Fibroblast of lung (primary cell): ENCODE data around the gene NAA80.

ENCODE experiments used
- EZH2 ChIP-seq: IDR thresholded peaks from 2 replicates; pipeline ENCODE4 v1.5.1; 2012; ENCODE audit warnings: low read length, control low read depth, mild to moderate bottlenecking; ENCODE audit errors: missing control alignments
- TF ChIP-seq, protein P1 (sequence below), 2 donors: IDR thresholded peaks in 1 of 2; conservative IDR thresholded peaks in 1 of 2; 1 replicate in 1 of 2; 2 replicates in 1 of 2; pipeline ENCODE4 v1.5.1; 2011 to 2012; ENCODE audit warnings: low read length in 2 of 2, control low read depth in 1 of 2, inconsistent platforms in 1 of 2, low read depth in 1 of 2, mild to moderate bottlenecking in 1 of 2

GRCh38 chr3:50318615-50319014 is 19.4 kb upstream of the NAA80 start:
- TF ChIP-seq, protein P1, sequence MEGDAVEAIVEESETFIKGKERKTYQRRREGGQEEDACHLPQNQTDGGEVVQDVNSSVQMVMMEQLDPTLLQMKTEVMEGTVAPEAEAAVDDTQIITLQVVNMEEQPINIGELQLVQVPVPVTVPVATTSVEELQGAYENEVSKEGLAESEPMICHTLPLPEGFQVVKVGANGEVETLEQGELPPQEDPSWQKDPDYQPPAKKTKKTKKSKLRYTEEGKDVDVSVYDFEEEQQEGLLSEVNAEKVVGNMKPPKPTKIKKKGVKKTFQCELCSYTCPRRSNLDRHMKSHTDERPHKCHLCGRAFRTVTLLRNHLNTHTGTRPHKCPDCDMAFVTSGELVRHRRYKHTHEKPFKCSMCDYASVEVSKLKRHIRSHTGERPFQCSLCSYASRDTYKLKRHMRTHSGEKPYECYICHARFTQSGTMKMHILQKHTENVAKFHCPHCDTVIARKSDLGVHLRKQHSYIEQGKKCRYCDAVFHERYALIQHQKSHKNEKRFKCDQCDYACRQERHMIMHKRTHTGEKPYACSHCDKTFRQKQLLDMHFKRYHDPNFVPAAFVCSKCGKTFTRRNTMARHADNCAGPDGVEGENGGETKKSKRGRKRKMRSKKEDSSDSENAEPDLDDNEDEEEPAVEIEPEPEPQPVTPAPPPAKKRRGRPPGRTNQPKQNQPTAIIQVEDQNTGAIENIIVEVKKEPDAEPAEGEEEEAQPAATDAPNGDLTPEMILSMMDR (conservative IDR thresholded peaks at IDR 0.05 in 1 of 2, IDR thresholded peaks at IDR 0.05 in 1 of 2; ENCODE audit: low read depth in 1 of 2, low read length in 2 of 2): no peak
- no peak for TF ChIP-seq EZH2
